PC-9 (cell line): ENCODE data around the gene ADSS1. TPM values are rescaled to one million over a fixed set of nuclear protein-coding genes. Genes with fewer than 3 reads are reported as not detected.

ENCODE experiments used
- BruUV-seq: library from RNA; stranded (reverse); fragments of 400-500 nt; replicated peaks from 2 replicates; lab custom pipeline; 2021; lab: Mats Ljungman, UMichigan
- CTCF ChIA-PET: fragments of 300-600 bp; sonication (Branson Sonifier 250); formaldehyde crosslinking; loops from one replicate; lab custom pipeline; 2022; ENCODE audit warnings: antibody characterized with exemption; lab: Charles Lee
- POLR2A ChIA-PET: fragments of 300-600 bp; sonication (Branson Sonifier 250); formaldehyde crosslinking; loops from one replicate; lab custom pipeline; 2022; ENCODE audit warnings: antibody characterized with exemption; ENCODE audit not compliant: unreplicated experiment; lab: Charles Lee
- DNase-seq, 2 experiments: peaks; one replicate each; pipeline versions ENCODE4 v3.0.0 to v3.0.0-alpha.2; 2015 to 2022; ENCODE audit warnings: mixed read lengths in 1 of 2
- H2AFZ ChIP-seq: fragments of 200-600 bp; sonication (generic); 2 replicates; pipeline ENCODE4 v1.8.1; 2017; ENCODE audit warnings: antibody characterized with exemption
- H3F3A ChIP-seq: fragments of 200-600 bp; sonication (generic); 2 replicates; pipeline ENCODE4 v1.8.1; 2017; ENCODE audit warnings: antibody characterized with exemption, mild to moderate bottlenecking, low read depth; ENCODE audit not compliant: insufficient read depth
- H3K27ac ChIP-seq: fragments of 200-600 bp; sonication (generic); 2 replicates; pipeline ENCODE4 v1.6.1; 2016; ENCODE audit warnings: mixed run types
- H3K27me3 ChIP-seq: fragments of 200-600 bp; sonication (generic); 2 replicates; pipeline ENCODE4 v1.6.1; 2016; ENCODE audit warnings: low read depth, mixed run types; ENCODE audit not compliant: insufficient read depth
- H3K36me3 ChIP-seq: fragments of 200-600 bp; sonication (generic); 2 replicates; pipeline ENCODE4 v1.6.1; 2016; ENCODE audit warnings: low read depth, mixed run types
- H3K4me1 ChIP-seq: fragments of 200-600 bp; sonication (generic); replicated peaks from 2 replicates; pipeline ENCODE4 v1.6.1; 2016; ENCODE audit warnings: mixed run types; ENCODE audit not compliant: insufficient read depth
- H3K4me2 ChIP-seq: fragments of 200-600 bp; sonication (generic); 2 replicates; pipeline ENCODE4 v1.6.1; 2017; ENCODE audit warnings: mixed run types
- H3K4me3 ChIP-seq: fragments of 200-600 bp; sonication (generic); 2 replicates; pipeline ENCODE4 v1.6.1; 2016; ENCODE audit warnings: mixed run types
- H3K79me2 ChIP-seq: fragments of 200-600 bp; sonication (generic); 2 replicates; pipeline ENCODE4 v1.6.1; 2017; ENCODE audit warnings: low read depth, mixed run types
- H3K9me2 ChIP-seq: fragments of 200-600 bp; sonication (generic); 2 replicates; pipeline ENCODE4 v1.8.1; 2017; ENCODE audit warnings: mild to moderate bottlenecking; ENCODE audit not compliant: insufficient read depth
- H3K9me3 ChIP-seq: fragments of 200-600 bp; sonication (generic); 2 replicates; pipeline ENCODE4 v1.8.1; 2016; ENCODE audit warnings: low read depth; ENCODE audit not compliant: insufficient read depth
- H4K20me1 ChIP-seq: fragments of 200-600 bp; sonication (generic); 2 replicates; pipeline ENCODE4 v1.8.1; 2017; ENCODE audit not compliant: insufficient read depth
- EZH2 ChIP-seq: fragments of 200-600 bp; sonication (generic); IDR thresholded peaks from 2 replicates; pipeline ENCODE4 v1.8.0; 2017; ENCODE audit warnings: antibody characterized with exemption, low read depth
- intact Hi-C: fragments of 100-400 bp; cut with micrococcal nuclease; formaldehyde crosslinking; loops from one replicate; pipeline ENCODE4 v1.10.0; 2022; ENCODE audit not compliant: unreplicated experiment
- total RNA-seq: library from RNA; stranded (reverse); gene quantifications from 2 replicates; pipeline ENCODE4 v1.2.3, GENCODE V29; 2021
- TF ChIP-seq, protein P1 (sequence below): fragments of 200-600 bp; sonication (generic); conservative IDR thresholded peaks from 2 replicates; pipeline ENCODE4 v1.6.1; 2017; ENCODE audit warnings: mixed run types, antibody characterized with exemption, mild to moderate bottlenecking, moderate library complexity

ADSS1 gene
- total RNA-seq, 1 experiment from 2014 or later: 5.8 TPM

DNA sequence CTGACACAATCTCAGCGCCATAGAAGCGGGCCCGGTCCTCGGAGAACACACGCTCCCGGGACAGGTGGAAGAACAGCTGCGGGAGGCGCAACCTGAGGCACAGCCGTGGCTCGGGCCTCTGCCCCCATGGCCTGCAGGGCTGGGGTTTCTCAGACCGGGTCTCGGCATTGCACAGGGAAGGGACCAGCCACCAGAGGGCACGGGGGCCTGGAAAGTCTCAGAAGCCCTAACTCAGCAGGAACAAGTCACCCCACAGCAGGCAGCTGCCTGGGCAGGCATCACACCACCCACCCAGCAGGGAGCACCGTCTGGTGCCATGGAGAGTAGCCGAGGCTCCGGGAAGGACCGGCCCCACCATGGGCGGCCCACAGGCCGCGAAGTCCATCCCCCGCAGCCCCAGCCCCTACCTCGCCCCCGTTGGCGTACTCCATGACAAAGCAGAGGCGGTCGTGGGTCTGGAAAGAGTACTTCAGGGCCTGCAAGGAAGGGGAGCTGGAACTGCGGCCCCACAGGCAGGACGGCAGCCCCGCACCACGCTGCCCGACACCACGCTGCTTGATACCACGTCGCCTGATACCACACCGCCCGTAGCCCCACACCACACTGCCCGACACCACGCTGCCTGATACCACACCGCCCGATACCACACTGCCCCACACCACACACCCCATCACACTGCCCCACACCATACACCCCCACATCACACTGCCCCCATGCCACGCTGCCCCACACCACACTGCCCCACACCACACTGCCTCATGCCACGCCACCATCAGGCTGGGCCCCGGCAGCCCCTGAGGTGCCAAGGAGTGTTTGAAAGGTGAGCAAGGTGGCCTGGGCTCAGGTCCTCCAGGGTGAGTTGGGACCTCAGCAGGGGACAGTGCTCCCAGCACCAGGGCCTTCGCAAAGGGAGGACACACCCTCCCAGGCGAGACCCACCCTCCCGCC, 49.8 kb downstream of the ADSS1 start:
- Histone ChIP-seq H3K4me3 (no peak overlapping the region), H3K27me3 (no peaks in the 10 kb centered on the region), H3K79me2 (no peaks in the 10 kb centered on the region), H3K9me2 (no peaks in the 10 kb centered on the region), H3K36me3 (no peaks in the 10 kb centered on the region; the same call in 1 of the 2 replicates), H2AFZ (no peak overlapping the region), H3K9me3 (no peaks in the 10 kb centered on the region), H3K27ac (no peak overlapping the region), H3K4me1 (peaks cover 2% of the 10 kb centered on the region; the same call in 1 of the 2 replicates), H4K20me1 (no peaks in the 10 kb centered on the region), H3F3A (peaks cover 22% of the 10 kb centered on the region; the same call in 1 of the 2 replicates), H3K4me2 (no peak overlapping the region)
- intact Hi-C loops: no loop called here
- CTCF ChIA-PET: no interaction called here
- TF ChIP-seq EZH2: no peak
- TF ChIP-seq, protein P1, sequence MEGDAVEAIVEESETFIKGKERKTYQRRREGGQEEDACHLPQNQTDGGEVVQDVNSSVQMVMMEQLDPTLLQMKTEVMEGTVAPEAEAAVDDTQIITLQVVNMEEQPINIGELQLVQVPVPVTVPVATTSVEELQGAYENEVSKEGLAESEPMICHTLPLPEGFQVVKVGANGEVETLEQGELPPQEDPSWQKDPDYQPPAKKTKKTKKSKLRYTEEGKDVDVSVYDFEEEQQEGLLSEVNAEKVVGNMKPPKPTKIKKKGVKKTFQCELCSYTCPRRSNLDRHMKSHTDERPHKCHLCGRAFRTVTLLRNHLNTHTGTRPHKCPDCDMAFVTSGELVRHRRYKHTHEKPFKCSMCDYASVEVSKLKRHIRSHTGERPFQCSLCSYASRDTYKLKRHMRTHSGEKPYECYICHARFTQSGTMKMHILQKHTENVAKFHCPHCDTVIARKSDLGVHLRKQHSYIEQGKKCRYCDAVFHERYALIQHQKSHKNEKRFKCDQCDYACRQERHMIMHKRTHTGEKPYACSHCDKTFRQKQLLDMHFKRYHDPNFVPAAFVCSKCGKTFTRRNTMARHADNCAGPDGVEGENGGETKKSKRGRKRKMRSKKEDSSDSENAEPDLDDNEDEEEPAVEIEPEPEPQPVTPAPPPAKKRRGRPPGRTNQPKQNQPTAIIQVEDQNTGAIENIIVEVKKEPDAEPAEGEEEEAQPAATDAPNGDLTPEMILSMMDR: no peak
- no TSS peak for BruUV-seq
- POLR2A ChIA-PET: no interaction called here
- DNase-seq: no peak

DNA sequence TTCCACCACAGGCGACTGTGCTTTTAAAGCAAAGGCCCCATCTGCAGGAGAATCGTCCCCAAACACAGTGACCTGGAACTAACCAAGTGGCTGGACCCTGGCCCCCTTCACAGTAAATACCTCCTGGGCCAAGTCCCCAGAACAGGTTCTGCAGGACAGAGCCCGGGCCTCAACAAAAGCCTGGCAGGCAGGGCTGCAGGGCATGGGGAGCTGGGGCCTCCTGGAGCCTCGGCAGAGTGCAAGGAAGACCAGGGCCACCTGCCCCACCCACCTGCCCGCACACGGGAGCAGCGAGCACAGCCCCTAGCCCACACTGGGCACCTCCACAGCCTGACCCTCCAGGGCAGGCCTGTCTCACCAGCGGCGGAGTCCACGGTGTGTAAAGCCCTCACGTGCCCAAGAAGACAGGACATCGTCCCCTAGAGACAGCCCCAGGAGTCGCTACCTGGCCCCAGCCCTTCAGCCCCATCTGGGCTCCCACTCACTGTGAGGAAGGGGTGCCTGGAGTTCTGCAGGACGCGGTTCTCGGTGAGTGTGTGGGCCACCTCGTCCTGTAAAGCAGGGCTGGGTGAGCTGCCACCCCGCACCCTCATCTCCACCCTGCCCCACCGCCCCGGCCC, 50.5 kb downstream of the ADSS1 start:
- no peak for DNase-seq
- Histone ChIP-seq H3K9me3 (no peaks in the 10 kb centered on the region), H3K4me3 (no peak overlapping the region), H3F3A (peaks cover 15% of the 10 kb centered on the region; the same call in 1 of the 2 replicates), H3K4me2 (no peak overlapping the region), H3K27ac (no peak overlapping the region), H3K27me3 (no peaks in the 10 kb centered on the region), H3K9me2 (no peaks in the 10 kb centered on the region), H3K36me3 (no peaks in the 10 kb centered on the region; the same call in 1 of the 2 replicates), H3K4me1 (no peaks in the 10 kb centered on the region), H3K79me2 (no peaks in the 10 kb centered on the region), H4K20me1 (no peaks in the 10 kb centered on the region), H2AFZ (no peak overlapping the region)
- intact Hi-C loops: no loop called here
- CTCF ChIA-PET: no interaction called here
- BruUV-seq: no TSS peak
- POLR2A ChIA-PET: no interaction called here
- no peak for TF ChIP-seq EZH2
- TF ChIP-seq, protein P1: no peak

DNA sequence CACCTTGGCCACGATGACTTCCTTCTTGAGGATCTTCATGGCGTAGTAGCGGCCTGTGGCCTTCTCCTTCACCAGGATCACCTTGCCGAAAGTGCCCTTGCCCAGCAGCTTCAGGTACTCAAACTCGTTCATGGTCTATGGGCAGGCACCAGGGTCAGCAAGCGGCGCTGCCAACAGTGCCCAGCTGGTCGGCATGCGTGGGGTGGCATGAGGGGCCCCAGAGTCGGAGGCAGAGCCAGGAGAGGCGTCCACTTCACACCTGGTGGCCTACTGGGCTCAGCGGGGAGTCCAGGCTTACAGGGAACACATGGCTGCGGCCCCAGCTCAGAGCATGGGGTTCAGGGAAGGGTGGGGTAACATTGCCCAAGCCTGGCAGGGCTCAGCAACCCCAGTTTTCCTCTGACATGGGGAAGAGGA, 51.1 kb downstream of the ADSS1 start:
- POLR2A ChIA-PET: no interaction called here
- intact Hi-C loops: no loop called here

More for the DNA sequence above, 51.1 kb downstream of the ADSS1 start:
- Histone ChIP-seq H3K9me3 (no peaks in the 10 kb centered on the region), H3K27me3 (no peaks in the 10 kb centered on the region), H2AFZ (no peak overlapping the region), H3K4me1 (no peaks in the 10 kb centered on the region), H3K4me2 (no peak overlapping the region), H3F3A (peaks cover 9% of the 10 kb centered on the region; the same call in 1 of the 2 replicates), H3K27ac (no peak overlapping the region), H3K4me3 (no peak overlapping the region), H3K79me2 (no peaks in the 10 kb centered on the region), H3K9me2 (no peaks in the 10 kb centered on the region), H3K36me3 (no peaks in the 10 kb centered on the region; the same call in 1 of the 2 replicates), H4K20me1 (no peaks in the 10 kb centered on the region; the same call in 1 of the 2 replicates)
- CTCF ChIA-PET: no interaction called here
- no peak for DNase-seq
- BruUV-seq: no TSS peak
- TF ChIP-seq EZH2: no peak
- TF ChIP-seq, protein P1: no peak
